CD4-positive, alpha-beta T cell treated with Interleukin-4 for 1 hour (primary cell): Measurements from ENCODE around the gene SGSH.

ENCODE experiments used
- DNase-seq, 2 donors: peaks; one replicate each; pipeline ENCODE4 v3.0.0-alpha.2; 2020 to 2022

SGSH gene

GRCh38 chr17:80183581-80184422 lies 36.3 kb downstream of the SGSH start:
- no peak for DNase-seq

- DNase-seq, result no peak
Measured at GRCh38 chr17:80182845-80183223, 37.3 kb downstream of the SGSH start.

- DNase-seq, result no peak
Measured at GRCh38 chr17:80182118-80182844, 37.9 kb downstream of the SGSH start.

- no peak for DNase-seq
Measured at GRCh38 chr17:80181431-80181830, 38.7 kb downstream of the SGSH start.

GRCh38 chr17:80180192-80180591 lies 39.9 kb downstream of the SGSH start:
- DNase-seq, result no peak

- no peak for DNase-seq
Measured at GRCh38 chr17:80177986-80178595, 42.0 kb downstream of the SGSH start.

GRCh38 chr17:80176757-80177156 lies 43.4 kb downstream of the SGSH start:
- no peak for DNase-seq

GRCh38 chr17:80173916-80174315 lies 46.2 kb downstream of the SGSH start:
- no peak for DNase-seq

GRCh38 chr17:80173126-80173525 lies 47.0 kb downstream of the SGSH start:
- no peak for DNase-seq

- DNase-seq, result no peak
Measured at GRCh38 chr17:80171681-80172080, 48.5 kb downstream of the SGSH start.

- DNase-seq, result no peak
Measured at GRCh38 chr17:80169784-80170500, 50.2 kb downstream of the SGSH start, which contains the start of gene CARD14. Gene CARD14 (plus strand): TSS chr17:80170030. CDS start chr17:80181439, 11,409 bp downstream.

- no peak for DNase-seq
Measured at GRCh38 chr17:80169107-80169506, 51.0 kb downstream of the SGSH start.

- DNase-seq, result no peak
Measured at GRCh38 chr17:80168371-80168770, 51.8 kb downstream of the SGSH start.

GRCh38 chr17:80166446-80166845 lies 53.7 kb downstream of the SGSH start:
- DNase-seq, result no peak

- DNase-seq, result no peak
Measured at GRCh38 chr17:80164185-80164584, 55.9 kb downstream of the SGSH start.

- no peak for DNase-seq
Measured at GRCh38 chr17:80163336-80163735, 56.8 kb downstream of the SGSH start.

- DNase-seq, result no peak
Measured at GRCh38 chr17:80160536-80160935, 59.6 kb downstream of the SGSH start.
